Measurements from ENCODE around the gene NKD1.

DNA sequence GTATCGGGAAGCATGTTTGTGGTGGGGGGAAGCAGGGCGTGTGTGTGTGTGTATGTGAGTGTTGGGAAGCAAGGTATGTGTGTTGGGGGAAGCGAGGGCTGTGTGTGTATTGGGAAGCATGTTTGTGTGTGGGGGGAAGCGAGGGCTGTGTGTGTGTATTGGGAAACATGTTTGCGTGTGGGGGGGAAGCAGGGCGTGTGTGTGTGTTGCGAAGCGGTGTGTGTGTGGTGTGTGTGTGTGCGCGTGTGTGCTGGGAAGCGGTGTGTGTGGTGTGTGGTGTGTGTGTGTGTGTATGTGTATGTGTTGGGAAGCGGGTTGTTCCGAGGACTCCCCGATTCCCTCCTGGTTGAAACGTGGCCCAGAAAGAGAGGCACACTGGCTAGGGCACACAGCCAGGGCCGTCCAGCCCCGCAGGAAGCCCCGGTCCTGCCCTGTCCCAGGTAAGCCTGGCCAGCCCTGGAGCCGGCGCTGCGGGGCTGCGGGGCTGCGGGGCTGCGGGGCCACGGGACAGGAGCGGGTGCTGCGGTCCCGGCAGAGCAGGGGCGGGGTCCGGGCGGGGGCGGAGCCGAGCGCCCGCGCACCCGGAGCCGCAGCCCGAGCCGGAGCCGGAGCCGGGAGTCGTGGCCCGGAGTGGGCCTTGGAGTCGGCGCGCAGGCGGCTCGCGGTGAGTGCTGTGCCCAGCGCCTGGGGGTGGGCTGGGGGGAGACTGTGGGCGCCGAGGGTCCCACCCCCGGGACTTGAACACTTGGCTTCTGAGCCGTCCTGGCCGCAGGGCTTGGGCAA is 145.0 kb downstream of the NKD1 start, which contains the start of gene NOD2:
- TF ChIP-seq, protein P1, sequence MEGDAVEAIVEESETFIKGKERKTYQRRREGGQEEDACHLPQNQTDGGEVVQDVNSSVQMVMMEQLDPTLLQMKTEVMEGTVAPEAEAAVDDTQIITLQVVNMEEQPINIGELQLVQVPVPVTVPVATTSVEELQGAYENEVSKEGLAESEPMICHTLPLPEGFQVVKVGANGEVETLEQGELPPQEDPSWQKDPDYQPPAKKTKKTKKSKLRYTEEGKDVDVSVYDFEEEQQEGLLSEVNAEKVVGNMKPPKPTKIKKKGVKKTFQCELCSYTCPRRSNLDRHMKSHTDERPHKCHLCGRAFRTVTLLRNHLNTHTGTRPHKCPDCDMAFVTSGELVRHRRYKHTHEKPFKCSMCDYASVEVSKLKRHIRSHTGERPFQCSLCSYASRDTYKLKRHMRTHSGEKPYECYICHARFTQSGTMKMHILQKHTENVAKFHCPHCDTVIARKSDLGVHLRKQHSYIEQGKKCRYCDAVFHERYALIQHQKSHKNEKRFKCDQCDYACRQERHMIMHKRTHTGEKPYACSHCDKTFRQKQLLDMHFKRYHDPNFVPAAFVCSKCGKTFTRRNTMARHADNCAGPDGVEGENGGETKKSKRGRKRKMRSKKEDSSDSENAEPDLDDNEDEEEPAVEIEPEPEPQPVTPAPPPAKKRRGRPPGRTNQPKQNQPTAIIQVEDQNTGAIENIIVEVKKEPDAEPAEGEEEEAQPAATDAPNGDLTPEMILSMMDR (conservative IDR thresholded peaks at IDR 0.05; ENCODE audit: low read length), result no peak
- TF ChIP-seq EZH2phosphoT487 (IDR thresholded peaks at IDR 0.05; ENCODE audit: borderline replicate concordance, low read depth, low read length), result no peak
